GM21390 (cell line): ENCODE results near the gene MED13L.

ENCODE experiments used
- ATAC-seq: cut with Tn5 transposase; IDR thresholded peaks from one replicate; pipeline ENCODE4 v1.9.1; 2021; ENCODE audit not compliant: unreplicated experiment

The MED13L gene

DNA sequence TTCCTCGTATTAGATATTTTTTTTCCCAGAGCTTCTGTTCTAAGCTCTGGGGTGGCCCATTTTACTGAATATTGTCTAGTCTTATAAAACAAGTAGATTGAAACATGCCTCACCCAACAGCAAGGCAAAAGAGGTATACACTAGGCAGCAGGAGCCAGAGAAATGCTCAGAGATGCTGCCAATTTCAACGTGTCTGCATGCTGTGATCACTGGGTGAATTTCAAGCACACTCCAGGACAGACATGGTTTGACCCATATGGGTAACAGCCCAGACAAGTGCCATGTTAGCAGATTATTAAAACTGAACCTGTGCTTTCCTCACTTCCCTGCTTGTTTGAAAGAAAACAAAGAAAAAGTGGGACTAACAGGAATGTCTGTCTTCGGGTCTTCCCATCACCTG lies 321.3 kb downstream of the MED13L start:
- ATAC-seq: no peak

DNA sequence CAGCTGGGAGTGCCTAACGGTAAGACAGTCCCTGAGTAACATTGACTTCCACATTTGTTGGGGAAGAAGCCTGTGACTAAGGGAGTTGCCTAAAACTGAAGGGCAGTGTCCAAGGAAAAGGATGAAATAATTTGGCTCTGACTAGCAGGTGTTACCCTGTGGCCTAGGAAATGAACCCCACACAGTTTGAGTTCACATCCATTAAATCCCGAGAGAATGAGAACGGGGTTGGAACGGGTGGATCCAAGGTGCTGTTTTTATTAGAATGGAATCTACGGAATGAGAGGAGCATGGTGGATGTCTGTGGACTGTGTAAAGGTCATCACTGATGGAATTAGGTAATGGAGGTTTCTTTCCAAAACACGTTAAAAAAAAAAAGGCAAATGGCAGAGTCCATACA lies 324.0 kb downstream of the MED13L start:
- ATAC-seq: no peak

DNA sequence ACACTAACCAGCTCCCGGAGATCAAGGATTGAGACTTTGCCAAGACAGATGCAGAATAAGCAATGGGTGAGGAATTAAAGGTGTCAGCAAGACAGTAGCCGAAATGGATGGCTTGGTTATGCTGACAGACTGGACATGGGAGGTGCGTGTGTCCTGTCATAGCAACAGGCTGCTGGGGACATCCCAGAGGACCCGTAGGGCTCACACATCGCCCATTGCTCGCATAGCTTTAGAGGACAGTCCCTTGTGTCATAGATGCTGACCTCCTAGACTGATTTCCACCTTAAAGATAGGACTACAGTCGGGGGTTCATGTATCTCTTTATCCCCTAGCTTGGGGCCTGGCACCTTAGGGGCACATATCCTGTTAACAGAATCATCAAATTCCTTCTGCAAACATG lies 324.5 kb downstream of the MED13L start:
- ATAC-seq: no peak

DNA sequence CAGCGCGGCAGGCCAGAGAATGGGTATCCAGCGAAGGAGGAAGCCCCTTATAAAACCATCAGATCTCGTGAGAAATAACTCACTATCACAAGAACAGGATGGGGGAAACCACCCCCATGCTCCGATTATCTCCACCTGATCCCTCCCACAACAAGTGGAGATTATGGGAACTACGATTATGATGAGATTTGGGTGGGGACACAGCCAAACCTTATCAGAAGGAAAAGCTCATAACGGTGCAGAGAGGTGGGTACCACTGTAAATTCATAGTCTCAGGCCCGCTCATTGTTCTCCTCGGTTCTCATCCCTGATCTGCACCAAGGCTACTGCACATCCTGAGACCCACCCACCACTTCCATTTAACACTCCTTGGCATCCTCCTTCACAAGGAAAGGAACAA lies 326.5 kb downstream of the MED13L start:
- no peak for ATAC-seq

GRCh38 chr12:115949675-115950074 lies 327.8 kb downstream of the MED13L start:
- no peak for ATAC-seq

- ATAC-seq: no peak
Observed at GRCh38 chr12:115947696-115948062, 329.8 kb downstream of the MED13L start.

- no peak for ATAC-seq
Observed at GRCh38 chr12:115946867-115947695, 330.4 kb downstream of the MED13L start.

- ATAC-seq: no peak
Observed at GRCh38 chr12:115946092-115946491, 331.4 kb downstream of the MED13L start.

GRCh38 chr12:115945491-115945885 lies 332.0 kb downstream of the MED13L start:
- ATAC-seq: no peak

GRCh38 chr12:115944837-115945490 lies 332.5 kb downstream of the MED13L start:
- ATAC-seq: no peak

DNA sequence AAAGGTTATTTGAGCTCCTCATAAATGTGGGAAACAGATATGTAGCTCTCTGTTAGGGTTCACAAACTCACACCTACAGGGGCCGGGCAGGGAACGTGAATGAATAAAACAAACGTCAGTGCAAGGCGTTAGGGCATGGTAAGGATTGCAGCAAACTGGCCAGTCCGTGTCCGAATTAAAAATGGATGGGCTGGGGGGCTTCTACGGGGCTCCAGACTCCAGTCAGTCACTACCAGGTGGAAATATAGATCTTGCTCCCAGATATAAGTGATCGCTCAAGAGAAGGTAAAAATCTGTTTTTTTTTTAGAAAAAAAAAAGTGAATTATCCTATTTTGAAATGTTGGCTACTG lies 333.1 kb downstream of the MED13L start:
- no peak for ATAC-seq

- no peak for ATAC-seq
Observed at GRCh38 chr12:115943630-115944391, 333.7 kb downstream of the MED13L start.

GRCh38 chr12:115943310-115943629 lies 334.2 kb downstream of the MED13L start:
- no peak for ATAC-seq

GRCh38 chr12:115942346-115942745 lies 335.1 kb downstream of the MED13L start:
- no peak for ATAC-seq

- ATAC-seq: no peak
Observed at GRCh38 chr12:115941362-115941761, 336.1 kb downstream of the MED13L start.

DNA sequence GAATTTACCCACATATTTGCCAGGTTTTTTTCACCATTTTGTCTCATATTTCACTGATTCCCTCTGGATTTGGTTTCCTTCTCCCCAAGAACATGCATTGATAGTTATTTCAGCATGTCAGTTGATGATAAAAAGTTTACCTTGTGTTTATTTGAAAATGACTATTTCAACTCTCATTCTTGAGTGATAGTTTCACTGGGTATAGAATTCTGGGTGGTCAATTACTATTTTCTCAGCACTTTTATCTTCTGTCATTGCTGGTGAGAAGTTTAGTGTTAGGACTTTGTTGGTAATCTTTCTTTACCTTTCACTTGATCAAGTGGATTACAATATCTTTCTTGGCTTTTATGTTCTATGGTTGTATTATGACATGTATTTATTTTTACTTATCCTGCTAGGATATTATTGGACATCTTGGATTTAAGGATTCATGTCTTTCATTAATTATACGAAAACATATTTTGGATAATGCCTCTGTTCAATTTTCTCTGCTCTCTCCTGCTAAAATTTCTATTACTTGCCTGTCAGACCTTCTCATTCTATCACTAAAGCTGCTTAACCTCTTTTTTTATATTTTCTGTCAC lies 338.6 kb downstream of the MED13L start:
- no peak for ATAC-seq

DNA sequence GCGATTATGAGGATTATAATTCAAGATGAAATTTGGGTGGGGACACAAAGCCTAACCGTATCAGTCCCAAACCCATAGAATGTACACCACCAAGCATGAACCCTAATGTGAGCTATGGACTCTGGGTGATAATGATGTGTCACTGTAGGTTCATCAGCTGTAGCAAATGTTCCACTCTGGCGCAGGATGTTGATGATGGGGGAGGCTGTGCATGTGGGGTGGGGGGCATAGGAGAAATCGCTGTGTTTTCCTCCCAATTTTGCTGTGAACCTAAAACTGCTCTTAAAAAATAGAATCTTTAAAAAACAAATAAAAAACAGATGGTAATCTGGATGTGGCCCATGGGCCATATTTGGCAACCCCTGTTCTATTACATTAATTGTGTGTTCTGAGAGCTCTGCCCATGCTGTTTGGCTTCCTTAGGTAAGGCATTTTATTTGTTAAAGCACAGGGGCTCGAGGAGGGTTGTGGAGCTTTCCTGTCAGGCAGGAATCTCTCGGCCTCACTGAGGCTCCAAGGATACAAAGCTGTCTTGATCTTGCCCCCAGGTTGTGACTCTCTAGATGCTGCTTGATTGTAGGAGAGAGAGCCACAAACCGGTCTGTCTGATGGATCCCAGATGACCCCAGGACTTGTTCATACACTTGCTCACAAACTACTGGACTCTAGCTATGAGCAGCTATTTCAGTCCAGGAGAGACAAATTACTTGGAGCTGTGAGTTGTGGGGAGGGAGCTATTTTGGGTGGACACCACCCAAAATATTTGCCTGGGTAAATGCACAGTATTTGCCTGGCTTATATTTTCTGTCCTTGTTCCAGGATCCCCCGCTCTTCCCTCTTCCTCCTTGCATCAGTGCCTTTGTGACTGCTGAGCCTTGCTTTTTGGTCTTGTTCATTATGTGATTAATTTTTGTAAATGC lies 340.2 kb downstream of the MED13L start:
- no peak for ATAC-seq

GRCh38 chr12:115934877-115935276 lies 342.6 kb downstream of the MED13L start:
- no peak for ATAC-seq

DNA sequence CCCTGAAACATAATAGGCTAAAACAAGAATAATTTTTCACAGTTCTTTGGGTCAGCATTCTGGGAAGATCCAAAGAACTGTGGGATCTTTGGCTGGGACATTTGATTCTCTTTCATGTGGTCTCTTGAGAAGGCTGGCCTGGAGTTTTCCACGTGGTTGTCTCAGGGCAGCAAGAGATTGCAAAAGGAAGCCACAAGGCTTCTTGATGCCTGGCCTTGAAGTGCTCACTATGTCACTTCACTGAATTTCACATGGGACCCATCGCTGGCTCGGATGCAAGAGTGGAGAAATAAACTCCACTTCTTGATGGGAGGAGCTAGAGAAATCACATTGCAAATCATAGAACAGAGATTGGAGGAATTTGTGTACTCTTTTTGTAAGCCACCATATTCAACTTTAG lies 343.4 kb downstream of the MED13L start:
- ATAC-seq: no peak

GRCh38 chr12:115932066-115932465 lies 345.4 kb downstream of the MED13L start:
- ATAC-seq: no peak

- ATAC-seq: no peak
Observed at GRCh38 chr12:115930336-115930735, 347.2 kb downstream of the MED13L start.
